ENCODE results near the gene TEPSIN. TPM values are rescaled to one million over a fixed set of nuclear protein-coding genes. Genes with fewer than 3 reads are reported as not detected.

Gene TEPSIN
- total RNA-seq, 2 experiments from 2014 or later, result 21.7 to 25.9 TPM

DNA sequence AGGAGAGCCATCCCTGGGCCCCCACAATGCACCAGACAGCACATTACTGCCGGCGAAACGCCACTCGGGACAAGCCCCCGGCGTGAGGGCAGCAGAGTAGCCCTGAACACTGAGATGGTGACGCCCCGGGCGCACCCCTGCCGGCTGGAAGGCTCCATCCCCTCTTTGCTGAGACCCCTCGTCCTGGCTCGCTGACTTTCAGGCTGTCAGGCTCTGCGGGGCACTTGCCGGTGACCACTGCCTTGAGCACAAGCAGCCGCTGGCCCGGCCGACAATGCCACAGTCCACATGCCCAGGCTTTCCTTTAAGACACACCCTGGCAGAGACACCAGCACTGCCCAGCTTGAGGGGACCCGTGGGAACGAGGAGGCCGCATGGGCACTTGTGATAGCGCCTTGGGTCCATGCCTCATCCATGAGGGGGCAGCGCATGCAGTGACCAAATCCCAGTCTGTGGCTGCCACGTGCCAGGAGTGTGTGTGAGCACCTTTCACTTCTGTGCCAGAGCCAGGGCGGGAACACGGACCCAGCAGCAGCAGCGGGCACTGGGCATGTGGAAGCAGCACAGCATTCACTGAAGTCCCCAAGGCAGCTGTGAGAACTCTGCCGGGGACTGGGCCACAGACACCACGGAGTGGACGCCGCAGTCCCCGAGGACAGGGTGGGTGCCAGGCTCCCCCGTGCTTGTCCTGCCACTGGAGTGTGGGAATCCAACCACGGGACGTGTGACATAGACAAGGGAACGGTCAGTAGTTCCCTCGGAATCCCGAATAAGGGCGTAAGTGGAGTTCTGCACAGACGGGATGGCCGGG is 24.7 kb upstream of the TEPSIN start:
- DNase-seq, result no peak
- no peaks in the 10 kb centered on the region for H3K9me3 Mint-ChIP-seq
- intact Hi-C loops (cut with micrococcal nuclease), result no loop called here
- H3K27me3 Mint-ChIP-seq (ENCODE audit: low read depth), result no peaks in the 10 kb centered on the region
- H3K4me3 Mint-ChIP-seq, result no peak overlapping the region
- H3K36me3 Mint-ChIP-seq (ENCODE audit: low read depth), result peaks cover 4% of the 10 kb centered on the region
- no peak overlapping the region for H3K27ac Mint-ChIP-seq
- CTCF ChIA-PET, result interaction anchor here (1.1 kb wide), 1 partner anchor 219 kb away, joined by 4 read pairs; no protein-coding TSS in a partner anchor
- H3K4me1 Mint-ChIP-seq (ENCODE audit: low read depth), result peaks cover 3% of the 10 kb centered on the region

DNA sequence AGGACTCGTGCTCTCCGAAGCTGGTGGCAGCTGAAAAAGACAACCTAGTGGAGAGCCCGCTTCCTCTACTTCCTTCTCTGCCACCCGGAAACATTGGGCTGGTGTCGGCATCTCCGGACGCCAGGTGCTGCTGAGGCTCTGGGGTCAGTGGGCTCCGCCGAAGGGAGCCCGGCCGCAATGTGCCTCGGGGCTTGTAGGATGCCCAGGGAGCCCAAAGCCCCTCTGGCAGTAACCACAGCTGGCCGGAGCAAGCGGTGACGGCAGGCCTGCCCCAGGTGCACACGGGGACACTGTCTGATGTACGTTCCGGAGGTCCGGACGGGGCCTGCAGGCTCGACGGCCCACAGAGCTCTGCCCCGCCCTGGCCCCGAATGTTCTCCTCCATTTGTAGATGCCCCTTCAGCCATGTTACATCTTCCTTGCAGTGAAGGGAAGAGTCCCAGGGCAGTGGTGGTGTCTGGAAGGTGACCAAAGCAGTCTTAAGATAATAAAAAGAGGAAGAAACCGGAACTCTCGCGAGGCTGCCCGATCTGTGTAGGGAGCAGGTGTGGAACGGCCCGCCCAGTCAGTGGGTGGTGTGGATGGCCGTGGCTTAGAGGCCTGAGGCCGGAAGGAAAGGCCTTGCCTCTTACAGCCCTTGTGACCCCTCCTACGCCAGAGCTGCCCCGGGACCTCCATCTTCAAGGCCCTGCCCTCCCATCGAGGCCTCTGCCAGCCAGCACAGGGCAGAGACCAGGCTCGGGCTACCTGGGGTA is 22.9 kb upstream of the TEPSIN start:
- H3K36me3 Mint-ChIP-seq (ENCODE audit: low read depth), result peaks cover 4% of the 10 kb centered on the region

DNA sequence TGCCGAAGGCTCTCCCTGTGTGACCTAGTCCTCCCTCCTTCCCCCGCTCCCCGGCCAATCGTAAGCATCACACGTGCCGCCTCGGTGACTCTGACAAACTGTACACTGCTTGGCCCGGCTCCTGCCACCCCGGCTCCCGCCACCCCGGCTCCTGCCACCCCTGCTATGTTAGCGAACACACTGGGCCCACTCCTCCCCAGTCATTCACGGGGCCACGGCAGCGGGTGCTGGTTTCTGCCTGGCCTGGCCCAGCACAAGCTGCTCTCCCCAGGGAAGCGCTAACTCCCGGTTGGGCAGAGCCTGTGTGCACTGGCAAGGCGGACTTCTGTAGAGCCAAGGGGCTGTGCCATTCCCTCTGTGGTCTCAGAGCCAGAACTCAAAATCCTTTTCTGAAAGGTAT is 22.2 kb upstream of the TEPSIN start:
- no peak for DNase-seq
- H3K36me3 Mint-ChIP-seq (ENCODE audit: low read depth), result peaks cover 4% of the 10 kb centered on the region
- CTCF ChIA-PET, result interaction anchor here (1.4 kb wide), 1 partner anchor 223 kb away, joined by 5 read pairs; no protein-coding TSS in a partner anchor
- no peaks in the 10 kb centered on the region for H3K27me3 Mint-ChIP-seq (ENCODE audit: low read depth)
- no peaks in the 10 kb centered on the region for H3K9me3 Mint-ChIP-seq
- no peak overlapping the region for H3K27ac Mint-ChIP-seq
- intact Hi-C loops (cut with micrococcal nuclease), result no loop called here
- no peak overlapping the region for H3K4me3 Mint-ChIP-seq
- H3K4me1 Mint-ChIP-seq (ENCODE audit: low read depth), result no peaks in the 10 kb centered on the region

More for the DNA sequence above, 22.9 kb upstream of the TEPSIN start:
- no peak for DNase-seq
- intact Hi-C loops (cut with micrococcal nuclease), result no loop called here
- CTCF ChIA-PET, result interaction anchor here (0.6 kb wide), 1 partner anchor 236 kb away, joined by 4 read pairs; no protein-coding TSS in a partner anchor
- Mint-ChIP-seq H3K4me1 (ENCODE audit: low read depth) (no peaks in the 10 kb centered on the region), H3K9me3 (no peaks in the 10 kb centered on the region), H3K27ac (no peak overlapping the region), H3K27me3 (ENCODE audit: low read depth) (no peaks in the 10 kb centered on the region), H3K4me3 (no peak overlapping the region)

DNA sequence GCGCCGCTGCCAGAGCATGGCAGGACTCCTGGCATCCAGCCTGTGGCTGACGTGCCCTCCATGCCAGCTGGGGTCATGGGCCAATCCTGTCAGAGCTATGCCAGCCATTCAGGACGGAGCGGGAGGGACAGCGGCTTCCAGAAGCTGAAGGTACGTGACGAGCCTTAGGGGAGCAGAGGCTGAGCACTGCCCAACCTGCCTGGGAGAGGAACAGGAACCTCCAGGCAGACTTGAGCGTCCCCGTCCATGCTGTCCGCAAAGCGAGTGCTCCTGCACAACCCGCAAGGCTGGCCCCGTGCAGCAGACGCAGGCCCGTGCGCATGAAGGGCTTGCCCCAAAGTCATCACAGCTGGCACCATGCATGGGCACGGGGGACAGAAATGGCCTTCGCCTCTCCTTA is 21.8 kb upstream of the TEPSIN start:
- intact Hi-C loops (cut with micrococcal nuclease), result no loop called here
- no peaks in the 10 kb centered on the region for H3K27me3 Mint-ChIP-seq (ENCODE audit: low read depth)
- H3K4me1 Mint-ChIP-seq (ENCODE audit: low read depth), result no peaks in the 10 kb centered on the region
- H3K36me3 Mint-ChIP-seq (ENCODE audit: low read depth), result peaks cover 1% of the 10 kb centered on the region
- H3K9me3 Mint-ChIP-seq, result no peaks in the 10 kb centered on the region
- no peak overlapping the region for H3K4me3 Mint-ChIP-seq
- DNase-seq, result no peak
- H3K27ac Mint-ChIP-seq, result no peak overlapping the region
- CTCF ChIA-PET, result interaction anchor here (1.4 kb wide), 1 partner anchor 224 kb away, joined by 5 read pairs; no protein-coding TSS in a partner anchor

DNA sequence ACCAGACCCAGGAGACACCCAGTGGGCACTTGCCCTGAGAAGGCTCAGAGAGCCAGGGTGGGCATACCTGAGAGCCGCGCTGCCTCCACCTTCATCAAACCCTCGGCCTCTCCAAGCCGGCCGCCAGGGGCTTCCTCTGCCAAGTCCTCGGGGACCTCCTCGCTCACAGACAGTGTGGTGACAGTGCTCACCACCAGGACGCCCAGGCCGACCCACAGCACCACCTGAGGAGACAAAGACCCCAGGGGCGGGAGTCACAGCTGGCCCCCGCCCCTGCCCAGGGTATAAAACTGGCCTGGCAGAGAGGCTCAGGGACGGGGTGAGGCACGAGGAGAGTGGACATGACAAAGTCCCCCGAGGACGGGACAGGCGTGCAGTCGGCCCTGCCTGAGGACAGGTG is 21.3 kb upstream of the TEPSIN start:
- H3K27ac Mint-ChIP-seq, result no peak overlapping the region
- intact Hi-C loops (cut with micrococcal nuclease), result no loop called here
- H3K4me1 Mint-ChIP-seq (ENCODE audit: low read depth), result no peaks in the 10 kb centered on the region
- CTCF ChIA-PET, result interaction anchor here (1.4 kb wide), 1 partner anchor 224 kb away, joined by 5 read pairs; no protein-coding TSS in a partner anchor
- peaks cover 1% of the 10 kb centered on the region for H3K36me3 Mint-ChIP-seq (ENCODE audit: low read depth)
- no peak overlapping the region for H3K4me3 Mint-ChIP-seq
- no peaks in the 10 kb centered on the region for H3K27me3 Mint-ChIP-seq (ENCODE audit: low read depth)
- no peak for DNase-seq
- H3K9me3 Mint-ChIP-seq, result no peaks in the 10 kb centered on the region

DNA sequence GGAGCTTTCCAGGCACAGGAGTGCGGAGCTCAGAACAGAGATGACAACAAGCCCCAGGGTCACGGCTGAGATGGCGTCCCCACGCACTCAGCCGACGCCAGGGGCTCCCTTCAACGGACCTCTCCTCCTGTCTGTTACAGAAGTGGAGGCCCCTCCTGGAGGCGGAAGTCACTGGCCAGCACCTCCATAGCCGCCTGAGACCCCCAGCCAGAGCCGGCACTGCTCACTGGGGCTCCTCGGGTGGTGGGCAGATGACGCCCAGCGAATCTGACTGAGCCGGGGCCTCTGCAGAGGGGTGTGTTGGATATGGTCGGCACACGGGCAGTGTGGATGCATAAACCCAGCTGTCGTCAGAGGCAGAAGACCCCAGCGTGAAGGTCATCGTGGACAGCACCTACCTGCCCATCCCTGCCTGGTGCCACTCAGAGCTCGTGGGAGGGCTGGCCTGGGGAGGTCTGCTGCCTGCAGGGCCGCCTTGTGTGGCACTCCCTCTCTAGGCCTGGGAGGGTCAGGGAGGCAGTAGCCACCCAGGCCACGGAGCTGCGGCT is 20.3 kb upstream of the TEPSIN start:
- DNase-seq, result no peak
- no peaks in the 10 kb centered on the region for H3K27me3 Mint-ChIP-seq (ENCODE audit: low read depth)
- intact Hi-C loops (cut with micrococcal nuclease), result loop anchor here (10.0 kb wide), 1 partner anchor 136 kb away; the partner anchor contains the start of gene BAHCC1
- CTCF ChIA-PET, result interaction anchor here (0.6 to 1.2 kb wide), 2 partner anchors 9 to 226 kb away, joined by 3 to 4 read pairs; no protein-coding TSS in a partner anchor
- H3K4me1 Mint-ChIP-seq (ENCODE audit: low read depth), result no peaks in the 10 kb centered on the region
- no peak overlapping the region for H3K27ac Mint-ChIP-seq
- H3K9me3 Mint-ChIP-seq, result no peaks in the 10 kb centered on the region
- no peak overlapping the region for H3K4me3 Mint-ChIP-seq
- H3K36me3 Mint-ChIP-seq (ENCODE audit: low read depth), result peaks cover 1% of the 10 kb centered on the region

- H3K4me3 Mint-ChIP-seq, result no peak overlapping the region
- CTCF ChIA-PET, result no interaction called here
- H3K27ac Mint-ChIP-seq, result no peak overlapping the region
- H3K36me3 Mint-ChIP-seq (ENCODE audit: low read depth), result peaks cover 1% of the 10 kb centered on the region
- H3K27me3 Mint-ChIP-seq (ENCODE audit: low read depth), result no peaks in the 10 kb centered on the region
- DNase-seq, result no peak
- intact Hi-C loops (cut with micrococcal nuclease), result loop anchor here (10.0 kb wide), 1 partner anchor 137 kb away; the partner anchor contains the start of gene BAHCC1
- H3K9me3 Mint-ChIP-seq, result no peaks in the 10 kb centered on the region
- H3K4me1 Mint-ChIP-seq (ENCODE audit: low read depth), result peaks cover 3% of the 10 kb centered on the region
These were observed 19.4 kb upstream of the TEPSIN start for GRCh38 chr17:81258292-81258691.

GRCh38 chr17:81257533-81257932 is 18.7 kb upstream of the TEPSIN start:
- peaks cover 6% of the 10 kb centered on the region for H3K36me3 Mint-ChIP-seq (ENCODE audit: low read depth)
- H3K4me1 Mint-ChIP-seq (ENCODE audit: low read depth), result peaks cover 5% of the 10 kb centered on the region
- intact Hi-C loops (cut with micrococcal nuclease), result loop anchor here (10.0 kb wide), 1 partner anchor 137 kb away; the partner anchor contains the start of gene BAHCC1
- no peak overlapping the region for H3K4me3 Mint-ChIP-seq
- no peak overlapping the region for H3K27ac Mint-ChIP-seq
- no peaks in the 10 kb centered on the region for H3K9me3 Mint-ChIP-seq
- DNase-seq, result no peak
- no peaks in the 10 kb centered on the region for H3K27me3 Mint-ChIP-seq (ENCODE audit: low read depth)
- CTCF ChIA-PET, result interaction anchor here (0.8 kb wide), 1 partner anchor 344 kb away, joined by 3 read pairs; no protein-coding TSS in a partner anchor

GRCh38 chr17:81256616-81257015 is 17.8 kb upstream of the TEPSIN start:
- intact Hi-C loops (cut with micrococcal nuclease), result loop anchor here (10.0 kb wide), 1 partner anchor 138 kb away; the partner anchor contains the start of gene BAHCC1
- H3K4me3 Mint-ChIP-seq, result no peak overlapping the region
- DNase-seq, result no peak
- no peaks in the 10 kb centered on the region for H3K9me3 Mint-ChIP-seq
- CTCF ChIA-PET, result interaction anchor here (0.8 to 1.2 kb wide), 2 partner anchors 228 to 345 kb away, joined by 3 to 4 read pairs; no protein-coding TSS in a partner anchor
- H3K4me1 Mint-ChIP-seq (ENCODE audit: low read depth), result peaks cover 5% of the 10 kb centered on the region
- no peaks in the 10 kb centered on the region for H3K27me3 Mint-ChIP-seq (ENCODE audit: low read depth)
- no peak overlapping the region for H3K27ac Mint-ChIP-seq
- H3K36me3 Mint-ChIP-seq (ENCODE audit: low read depth), result peaks cover 8% of the 10 kb centered on the region

DNA sequence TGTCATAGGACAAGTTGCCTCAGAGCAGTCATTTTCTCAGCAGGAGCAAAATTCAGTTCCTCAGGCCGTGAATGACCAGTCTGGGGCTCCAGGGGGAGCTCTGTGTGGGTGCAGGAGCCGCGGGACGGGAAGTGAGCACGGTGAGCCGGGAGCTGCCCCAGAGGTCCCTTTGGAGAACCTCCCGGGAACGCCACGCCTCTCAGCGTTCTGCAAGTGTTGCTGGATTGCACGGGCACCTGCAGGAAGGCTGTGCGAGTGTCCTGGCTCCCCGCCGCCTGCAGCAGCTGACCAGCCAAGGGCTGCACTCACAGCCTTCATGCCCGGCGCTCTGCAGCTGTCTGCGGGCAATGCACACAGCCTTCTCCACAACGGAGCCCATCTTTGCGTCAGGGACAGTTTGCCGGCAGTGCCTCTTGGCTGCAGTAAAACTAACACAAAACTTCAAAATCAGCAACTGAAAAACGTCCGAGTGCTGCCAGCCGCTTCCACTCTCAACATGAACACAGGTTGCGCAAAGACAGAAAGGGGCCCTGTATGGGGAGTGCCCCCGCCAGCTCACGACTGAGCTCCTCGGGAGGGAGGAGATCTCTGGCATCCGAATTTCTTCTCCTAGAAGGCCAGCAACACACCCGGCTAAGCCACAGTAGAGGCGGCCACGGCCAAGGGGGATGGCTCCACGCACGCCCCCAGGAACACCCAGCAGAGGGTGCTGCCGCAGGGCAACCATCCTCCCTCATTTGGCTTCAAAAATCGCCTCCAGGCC is 16.3 kb upstream of the TEPSIN start:
- DNase-seq, result no peak
- peaks cover 8% of the 10 kb centered on the region for H3K36me3 Mint-ChIP-seq (ENCODE audit: low read depth)
- H3K4me1 Mint-ChIP-seq (ENCODE audit: low read depth), result peaks cover 5% of the 10 kb centered on the region
- CTCF ChIA-PET, result no interaction called here
- H3K27me3 Mint-ChIP-seq (ENCODE audit: low read depth), result no peaks in the 10 kb centered on the region
- intact Hi-C loops (cut with micrococcal nuclease), result loop anchor here (10.0 kb wide), 1 partner anchor 140 kb away; the partner anchor contains the start of gene BAHCC1
- no peak overlapping the region for H3K4me3 Mint-ChIP-seq
- no peak overlapping the region for H3K27ac Mint-ChIP-seq
- no peaks in the 10 kb centered on the region for H3K9me3 Mint-ChIP-seq

DNA sequence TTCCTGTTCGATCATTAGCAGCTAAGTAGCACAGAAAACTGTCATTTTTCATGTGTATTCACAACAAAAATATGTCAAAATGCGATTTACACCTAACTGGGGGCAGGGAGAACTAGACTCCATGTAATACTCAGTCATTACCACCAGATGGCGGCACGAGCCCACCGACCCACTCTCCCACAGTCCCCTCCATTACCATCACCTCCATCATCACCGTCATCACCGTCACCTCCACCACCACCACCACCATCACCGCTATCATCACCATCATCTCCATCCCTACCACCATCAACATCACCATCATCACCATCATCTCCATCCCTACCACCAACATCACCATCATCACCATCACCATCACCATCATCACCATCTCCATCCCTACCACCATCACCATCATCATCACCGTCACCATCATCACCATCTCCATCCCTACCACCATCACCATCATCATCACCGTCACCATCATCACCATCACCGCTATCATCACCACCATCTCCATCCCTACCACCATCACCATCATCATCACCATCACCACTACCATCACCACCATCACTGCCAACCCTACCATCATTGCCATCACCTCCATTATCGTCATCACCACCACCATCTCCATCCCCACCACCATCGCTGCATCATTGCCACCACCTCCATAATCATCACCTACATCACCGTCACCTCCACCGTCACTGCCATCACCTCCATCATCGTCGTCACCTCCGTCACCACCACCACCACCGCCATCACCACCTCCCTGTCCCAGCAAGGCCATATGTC is 14.7 kb upstream of the TEPSIN start:
- Mint-ChIP-seq H3K36me3 (ENCODE audit: low read depth) (peaks cover 8% of the 10 kb centered on the region), H3K9me3 (no peaks in the 10 kb centered on the region), H3K4me3 (no peak overlapping the region), H3K27me3 (ENCODE audit: low read depth) (no peaks in the 10 kb centered on the region), H3K27ac (no peak overlapping the region), H3K4me1 (ENCODE audit: low read depth) (peaks cover 5% of the 10 kb centered on the region)
- peak; percentile 68 for DNase-seq
- intact Hi-C loops (cut with micrococcal nuclease), result loop anchor here (1.0 to 10.0 kb wide), 4 partner anchors 43 to 348 kb away; partner anchors contain the start of gene BAHCC1
- CTCF ChIA-PET, result interaction anchor here (0.7 to 1.9 kb wide), 7 partner anchors 32 to 292 kb away, joined by 3 to 10 read pairs (median 3); no protein-coding TSS in a partner anchor
